ENCODE data around the gene INO80B.
A peak's percentile ranks its signal among the peaks of the same experiment; 100 is the strongest.

GRCh38 chr2:74507145-74507925 is 52.4 kb downstream of the INO80B start, which contains the start of gene PCGF1:
- TF ChIP-seq CTCF (IDR thresholded peaks at IDR 0.05) (peak in 1 of 2 donors; percentile 33), POLR2A (IDR thresholded peaks at IDR 0.05) (no peak), POLR2AphosphoS5 (IDR thresholded peaks at IDR 0.05) (peak; percentile 7 to 82 (median 51)), EP300 (IDR thresholded peaks at IDR 0.05) (no peak)
